ENCODE results near the gene GNAZ. TPM values are rescaled to one million over a fixed set of nuclear protein-coding genes. Genes with fewer than 3 reads are reported as not detected.

The GNAZ gene
- total RNA-seq, 4 donors from 2014 or later, result 2.7 to 14.7 (median 7.8) TPM

DNA sequence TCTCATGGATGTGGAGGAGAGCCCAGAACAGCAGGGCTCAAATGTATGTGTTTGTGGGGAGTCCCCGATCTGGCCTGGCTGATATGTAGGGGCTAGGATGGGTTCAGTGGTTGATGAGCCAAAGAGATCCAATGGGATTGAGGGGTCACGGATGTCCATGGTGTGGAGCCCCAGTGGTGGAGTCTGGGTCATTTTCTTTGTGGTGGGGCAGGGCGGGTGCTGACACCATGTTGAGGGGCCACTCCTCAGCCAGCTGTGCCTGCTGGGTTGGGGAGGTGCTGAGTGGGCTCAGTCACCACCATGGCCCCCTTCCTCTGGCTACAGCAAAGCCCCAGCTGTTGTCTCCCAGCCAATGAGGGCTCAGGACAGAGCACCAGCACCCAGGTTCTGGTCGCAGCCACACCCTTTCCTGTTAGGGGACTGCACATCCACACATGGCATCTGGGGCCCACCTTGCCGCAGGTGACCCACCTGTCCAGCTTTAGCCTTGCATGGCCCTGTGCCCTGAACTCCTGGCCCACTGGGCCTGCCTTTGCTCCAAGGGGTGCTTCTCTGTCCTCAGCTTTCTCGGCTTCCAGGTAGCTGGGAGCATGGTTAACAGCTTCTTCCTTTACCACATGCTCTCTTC lies 3.2 kb upstream of the GNAZ start:
- Histone ChIP-seq H3K4me3 (no peak overlapping the region), H3K36me3 (no peaks in the 10 kb centered on the region), H3K27ac (no peak overlapping the region), H3K27me3 (peaks cover 17% of the 10 kb centered on the region), H3K9me3 (no peaks in the 10 kb centered on the region), H3K4me1 (peaks cover 5 to 16% (median 15%) of the 10 kb centered on the region in 4 donors)
- DNase-seq, result peak; percentile 3
- intact Hi-C loops (cut with DNase I; ENCODE audit: low total_unique reads), result no loop called here
- WGBS, 2 donors (ENCODE audit: low coverage in 1 of 2), result 88% methylated on average over 6 of the region's 6 CpGs; no CpG with 5 or more reads in 1 of the 2 donors
- TF ChIP-seq, protein P1, sequence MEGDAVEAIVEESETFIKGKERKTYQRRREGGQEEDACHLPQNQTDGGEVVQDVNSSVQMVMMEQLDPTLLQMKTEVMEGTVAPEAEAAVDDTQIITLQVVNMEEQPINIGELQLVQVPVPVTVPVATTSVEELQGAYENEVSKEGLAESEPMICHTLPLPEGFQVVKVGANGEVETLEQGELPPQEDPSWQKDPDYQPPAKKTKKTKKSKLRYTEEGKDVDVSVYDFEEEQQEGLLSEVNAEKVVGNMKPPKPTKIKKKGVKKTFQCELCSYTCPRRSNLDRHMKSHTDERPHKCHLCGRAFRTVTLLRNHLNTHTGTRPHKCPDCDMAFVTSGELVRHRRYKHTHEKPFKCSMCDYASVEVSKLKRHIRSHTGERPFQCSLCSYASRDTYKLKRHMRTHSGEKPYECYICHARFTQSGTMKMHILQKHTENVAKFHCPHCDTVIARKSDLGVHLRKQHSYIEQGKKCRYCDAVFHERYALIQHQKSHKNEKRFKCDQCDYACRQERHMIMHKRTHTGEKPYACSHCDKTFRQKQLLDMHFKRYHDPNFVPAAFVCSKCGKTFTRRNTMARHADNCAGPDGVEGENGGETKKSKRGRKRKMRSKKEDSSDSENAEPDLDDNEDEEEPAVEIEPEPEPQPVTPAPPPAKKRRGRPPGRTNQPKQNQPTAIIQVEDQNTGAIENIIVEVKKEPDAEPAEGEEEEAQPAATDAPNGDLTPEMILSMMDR (IDR thresholded peaks at IDR 0.05), result no peak
- TF ChIP-seq POLR2AphosphoS5 (IDR thresholded peaks at IDR 0.05) (no peak), EP300 (IDR thresholded peaks at IDR 0.05; ENCODE audit: low read depth) (no peak), POLR2A (IDR thresholded peaks at IDR 0.05) (no peak)
- in situ Hi-C loops (cut with MboI; ENCODE audit: low pct_ligation_motif_present in 1 of 4, low pct_unique_long_range_greater_than_20kb in 1 of 4, low sequenced_read_pairs in 3 of 4), result no loop called here

DNA sequence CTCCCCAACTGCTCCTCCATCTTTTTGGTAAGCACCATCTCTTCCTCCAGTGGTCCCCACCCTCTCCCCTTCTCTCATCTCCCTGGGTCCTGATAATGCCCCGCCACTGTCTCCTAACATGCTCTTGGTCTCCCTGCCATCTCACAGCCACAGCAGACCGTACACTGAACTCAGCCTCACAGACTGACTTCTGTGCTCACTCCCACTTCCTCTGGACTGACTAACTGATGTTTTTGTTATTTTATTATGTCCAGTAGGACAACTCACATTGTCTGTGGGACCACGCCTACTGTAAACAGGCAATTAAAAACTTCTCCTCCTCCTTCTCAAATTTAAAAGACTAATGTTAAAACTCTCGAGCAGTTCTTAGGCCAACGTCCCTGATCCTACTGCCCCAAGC lies 2.6 kb upstream of the GNAZ start:
- 67% methylated on average over 3 to 5 of the region's 5 CpGs for WGBS, 2 donors (ENCODE audit: low coverage in 1 of 2)
- Histone ChIP-seq H3K4me1 (peaks cover 5 to 16% (median 15%) of the 10 kb centered on the region in 4 donors), H3K27me3 (peaks cover 21% of the 10 kb centered on the region), H3K27ac (no peak overlapping the region), H3K9me3 (no peaks in the 10 kb centered on the region), H3K36me3 (no peaks in the 10 kb centered on the region), H3K4me3 (no peak overlapping the region)
- in situ Hi-C loops (cut with MboI; ENCODE audit: low pct_ligation_motif_present in 1 of 4, low pct_unique_long_range_greater_than_20kb in 1 of 4, low sequenced_read_pairs in 3 of 4) (no loop called here), intact Hi-C loops (cut with DNase I; ENCODE audit: low total_unique reads) (no loop called here)
- TF ChIP-seq POLR2AphosphoS5 (IDR thresholded peaks at IDR 0.05), result no peak
- no peak for DNase-seq

DNA sequence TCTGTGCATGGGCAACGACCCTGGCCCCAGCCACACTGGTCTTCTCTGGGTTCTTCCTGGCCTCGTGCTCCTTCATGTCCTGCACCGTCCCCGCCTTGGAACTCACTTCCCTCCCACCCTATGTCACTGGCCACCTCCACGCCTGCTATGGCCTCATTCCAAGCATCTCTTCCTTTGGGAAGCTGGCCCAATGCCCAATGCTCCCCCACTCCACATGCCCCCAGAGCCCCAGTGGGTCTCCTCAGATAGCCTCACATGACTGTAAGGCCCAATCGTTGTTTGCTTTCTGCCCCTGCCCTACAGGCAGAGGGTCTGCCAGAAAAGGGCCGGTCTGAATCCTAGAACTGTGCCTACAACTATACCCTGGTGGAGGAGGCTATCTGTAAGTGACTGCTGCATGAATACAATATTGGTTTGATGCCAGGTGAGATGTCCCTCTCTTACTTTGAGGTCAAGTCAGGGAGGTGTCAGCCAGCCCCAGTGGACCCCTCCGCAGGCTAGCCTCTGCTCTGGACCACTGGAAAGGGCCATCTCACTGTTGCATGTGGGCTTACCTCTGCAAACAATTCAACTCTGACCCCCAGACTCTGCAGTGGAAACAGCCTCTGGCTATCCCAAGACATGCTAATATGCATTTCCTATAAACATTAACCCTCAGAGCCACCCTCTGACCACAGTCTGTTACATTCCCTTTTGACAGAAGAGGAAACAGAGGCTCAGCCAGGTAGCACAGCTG lies 2.1 kb upstream of the GNAZ start:
- no peak for TF ChIP-seq POLR2AphosphoS5 (IDR thresholded peaks at IDR 0.05)
- TF ChIP-seq EP300 (IDR thresholded peaks at IDR 0.05; ENCODE audit: low read depth), result no peak
- TF ChIP-seq, protein P1 (IDR thresholded peaks at IDR 0.05), result no peak
- no peak for TF ChIP-seq POLR2A (IDR thresholded peaks at IDR 0.05)
- Histone ChIP-seq H3K4me3 (no peak overlapping the region), H3K36me3 (no peaks in the 10 kb centered on the region), H3K9me3 (no peaks in the 10 kb centered on the region), H3K4me1 (peaks cover 5 to 16% (median 15%) of the 10 kb centered on the region in 4 donors), H3K27me3 (peaks cover 22% of the 10 kb centered on the region), H3K27ac (no peak overlapping the region)
- intact Hi-C loops (cut with DNase I; ENCODE audit: low total_unique reads) (no loop called here), in situ Hi-C loops (cut with MboI; ENCODE audit: low pct_ligation_motif_present in 1 of 4, low pct_unique_long_range_greater_than_20kb in 1 of 4, low sequenced_read_pairs in 3 of 4) (no loop called here)
- 76 to 85% methylated on average over 7 to 8 of the region's 8 CpGs for WGBS, 2 donors (ENCODE audit: low coverage in 1 of 2)
- peak; percentile 6 for DNase-seq

DNA sequence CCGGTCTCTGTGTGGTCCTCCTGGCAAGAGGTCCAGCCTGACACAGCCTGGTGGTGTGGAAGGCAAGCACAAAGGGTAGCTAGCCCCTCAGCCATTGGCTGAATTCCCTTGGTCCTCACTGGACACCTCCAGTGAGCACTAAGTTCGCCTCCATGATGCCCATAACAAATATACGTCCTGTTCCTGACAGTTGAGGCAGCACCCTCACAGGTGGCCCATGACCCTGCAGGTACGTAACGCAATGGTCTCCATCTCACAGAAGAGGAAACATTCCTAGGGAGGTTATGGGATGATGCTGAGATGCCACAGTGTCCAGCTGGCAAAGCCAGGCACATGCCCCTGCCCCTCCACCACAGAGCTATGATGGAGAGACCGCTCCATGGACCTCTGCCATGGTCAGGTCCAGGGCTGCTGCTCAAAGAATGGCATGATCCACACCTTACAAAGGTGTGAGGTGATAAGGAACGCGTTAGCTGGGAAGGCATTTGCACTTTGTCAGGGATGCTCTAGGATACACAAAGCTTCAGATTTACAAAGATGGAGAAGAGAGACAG lies 1.4 kb upstream of the GNAZ start:
- Histone ChIP-seq H3K4me3 (no peak overlapping the region), H3K36me3 (no peaks in the 10 kb centered on the region), H3K4me1 (peaks cover 5 to 16% (median 15%) of the 10 kb centered on the region in 4 donors), H3K27ac (no peak overlapping the region), H3K9me3 (no peaks in the 10 kb centered on the region), H3K27me3 (peaks cover 22% of the 10 kb centered on the region)
- in situ Hi-C loops (cut with MboI; ENCODE audit: low pct_ligation_motif_present in 1 of 4, low pct_unique_long_range_greater_than_20kb in 1 of 4, low sequenced_read_pairs in 3 of 4), result no loop called here
- TF ChIP-seq, protein P1 (IDR thresholded peaks at IDR 0.05), result no peak
- no peak for TF ChIP-seq POLR2A (IDR thresholded peaks at IDR 0.05)
- TF ChIP-seq POLR2AphosphoS5 (IDR thresholded peaks at IDR 0.05), result no peak
- TF ChIP-seq EP300 (IDR thresholded peaks at IDR 0.05; ENCODE audit: low read depth), result no peak
- WGBS, 2 donors (ENCODE audit: low coverage in 1 of 2), result 80% methylated on average over 8 of the region's 8 CpGs; no CpG with 5 or more reads in 1 of the 2 donors
- peak; percentile 3 for DNase-seq
- intact Hi-C loops (cut with DNase I; ENCODE audit: low total_unique reads), result no loop called here

All from transverse colon (tissue), 4 donors.